ENCODE data around the gene SLC25A45. TPM values are rescaled to one million over a fixed set of nuclear protein-coding genes. Genes with fewer than 3 reads are reported as not detected.

Gene SLC25A45
- total RNA-seq, 1 experiment from 2014 or later, result 3.9 TPM

DNA sequence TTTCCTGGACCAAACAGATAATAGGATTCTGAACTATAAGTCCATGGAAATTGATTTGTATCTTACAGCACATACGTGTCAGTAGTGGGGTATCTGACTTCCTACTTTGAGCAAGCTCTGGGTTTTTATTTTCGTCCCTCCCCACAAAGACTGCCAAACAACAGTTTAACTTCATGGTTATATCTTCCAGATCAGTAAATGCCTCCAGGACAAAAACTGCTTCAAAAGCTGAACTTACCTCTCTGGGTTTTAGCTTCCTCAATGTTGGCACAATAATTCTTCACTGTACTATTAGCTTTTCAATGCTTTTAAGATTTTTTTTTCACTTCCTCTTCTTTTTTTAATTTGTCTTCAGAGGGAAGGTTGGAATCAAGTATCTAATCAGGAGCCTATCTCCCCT lies 53.0 kb downstream of the SLC25A45 start:
- BruUV-seq (replicated peaks), result no TSS peak
- Mint-ChIP-seq H3K4me3 (ENCODE audit: unreplicated experiment) (no peak overlapping the region), H3K36me3 (ENCODE audit: insufficient read depth, unreplicated experiment) (peaks cover 12% of the 10 kb centered on the region)

DNA sequence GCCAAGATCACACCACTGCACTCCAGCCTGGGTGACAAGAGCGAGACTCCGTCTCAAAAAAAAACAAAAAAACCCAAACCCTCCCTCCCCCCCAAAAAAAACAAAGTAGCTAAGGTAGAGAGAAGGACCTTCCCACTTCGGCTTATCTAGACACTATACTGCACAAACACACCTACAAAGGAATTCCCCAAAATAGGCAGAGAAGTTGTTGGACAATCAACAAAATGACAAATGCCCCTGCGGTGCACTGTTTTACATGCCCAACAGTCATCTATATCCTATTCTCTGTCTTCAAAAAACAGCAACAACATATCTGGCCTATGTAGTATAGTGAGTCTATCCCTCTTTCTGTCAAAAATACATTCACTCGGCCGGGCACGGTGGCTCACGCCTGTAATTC lies 55.4 kb downstream of the SLC25A45 start:
- H3K27ac Mint-ChIP-seq (ENCODE audit: low read depth, unreplicated experiment), result no peak overlapping the region
- H3K36me3 Mint-ChIP-seq (ENCODE audit: insufficient read depth, unreplicated experiment), result peaks cover 27% of the 10 kb centered on the region
- TF ChIP-seq, protein P1, sequence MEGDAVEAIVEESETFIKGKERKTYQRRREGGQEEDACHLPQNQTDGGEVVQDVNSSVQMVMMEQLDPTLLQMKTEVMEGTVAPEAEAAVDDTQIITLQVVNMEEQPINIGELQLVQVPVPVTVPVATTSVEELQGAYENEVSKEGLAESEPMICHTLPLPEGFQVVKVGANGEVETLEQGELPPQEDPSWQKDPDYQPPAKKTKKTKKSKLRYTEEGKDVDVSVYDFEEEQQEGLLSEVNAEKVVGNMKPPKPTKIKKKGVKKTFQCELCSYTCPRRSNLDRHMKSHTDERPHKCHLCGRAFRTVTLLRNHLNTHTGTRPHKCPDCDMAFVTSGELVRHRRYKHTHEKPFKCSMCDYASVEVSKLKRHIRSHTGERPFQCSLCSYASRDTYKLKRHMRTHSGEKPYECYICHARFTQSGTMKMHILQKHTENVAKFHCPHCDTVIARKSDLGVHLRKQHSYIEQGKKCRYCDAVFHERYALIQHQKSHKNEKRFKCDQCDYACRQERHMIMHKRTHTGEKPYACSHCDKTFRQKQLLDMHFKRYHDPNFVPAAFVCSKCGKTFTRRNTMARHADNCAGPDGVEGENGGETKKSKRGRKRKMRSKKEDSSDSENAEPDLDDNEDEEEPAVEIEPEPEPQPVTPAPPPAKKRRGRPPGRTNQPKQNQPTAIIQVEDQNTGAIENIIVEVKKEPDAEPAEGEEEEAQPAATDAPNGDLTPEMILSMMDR (IDR thresholded peaks at IDR 0.05; ENCODE audit: unreplicated experiment), result no peak
- no peaks in the 10 kb centered on the region for H3K27me3 Mint-ChIP-seq (ENCODE audit: insufficient read depth, unreplicated experiment)
- BruUV-seq (replicated peaks), result no TSS peak
- POLR2A ChIA-PET, result interaction anchor here (1.3 to 2.2 kb wide), 2 partner anchors 10 to 52 kb away, joined by 4 to 9 read pairs; no protein-coding TSS in a partner anchor
- H3K9me3 Mint-ChIP-seq (ENCODE audit: unreplicated experiment), result no peaks in the 10 kb centered on the region
- no peak overlapping the region for H3K4me3 Mint-ChIP-seq (ENCODE audit: unreplicated experiment)
- CTCF ChIA-PET, result interaction anchor here (0.9 to 11.0 kb wide), 3 partner anchors 10 to 52 kb away, joined by 3 to 273 read pairs (median 13); partner anchors contain the start of gene CDC42EP2
- DNase-seq (ENCODE audit: unreplicated experiment), result no peak
- intact Hi-C loops (cut with micrococcal nuclease), result no loop called here
- peaks cover 7% of the 10 kb centered on the region for H3K4me1 Mint-ChIP-seq (ENCODE audit: insufficient read depth, unreplicated experiment)

More for the DNA sequence above, 53.0 kb downstream of the SLC25A45 start:
- intact Hi-C loops (cut with micrococcal nuclease), result no loop called here
- H3K27me3 Mint-ChIP-seq (ENCODE audit: insufficient read depth, unreplicated experiment), result no peaks in the 10 kb centered on the region
- peak overlapping the region; percentile 75 for H3K27ac Mint-ChIP-seq (ENCODE audit: low read depth, unreplicated experiment)
- no peak for DNase-seq (ENCODE audit: unreplicated experiment)
- CTCF ChIA-PET, result interaction anchor here (0.6 to 11.0 kb wide), 31 partner anchors 9 to 452 kb away, joined by 3 to 273 read pairs (median 4); partner anchors contain the start of genes AP5B1, CDC42EP2, FRMD8 and POLA2
- TF ChIP-seq, protein P1 (IDR thresholded peaks at IDR 0.05; ENCODE audit: unreplicated experiment), result no peak
- no peaks in the 10 kb centered on the region for H3K9me3 Mint-ChIP-seq (ENCODE audit: unreplicated experiment)
- POLR2A ChIA-PET, result interaction anchor here (0.6 to 2.4 kb wide), 12 partner anchors 13 to 483 kb away, joined by 3 to 32 read pairs (median 4); partner anchors contain the start of genes CDC42EP2 and POLA2
- H3K4me1 Mint-ChIP-seq (ENCODE audit: insufficient read depth, unreplicated experiment), result peaks cover 9% of the 10 kb centered on the region

DNA sequence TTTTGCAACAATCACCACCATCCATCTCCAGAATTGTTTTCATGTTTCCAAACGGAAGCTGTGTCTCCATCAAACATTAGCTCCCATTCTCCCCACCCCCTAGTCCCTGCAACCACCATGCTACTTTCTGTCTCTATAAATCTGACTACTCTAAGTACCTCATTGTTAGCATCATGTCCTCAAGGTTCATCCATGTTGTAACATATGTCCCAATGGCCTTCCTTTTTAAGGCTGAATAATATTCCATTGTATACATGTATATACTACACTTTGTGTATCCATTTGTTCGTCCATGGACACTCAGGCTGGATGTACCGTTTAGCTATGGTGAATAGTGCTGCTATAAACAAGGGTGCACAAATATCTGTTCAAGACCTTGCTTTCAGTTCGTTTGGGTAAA lies 57.0 kb downstream of the SLC25A45 start:
- Mint-ChIP-seq H3K36me3 (ENCODE audit: insufficient read depth, unreplicated experiment) (peaks cover 43% of the 10 kb centered on the region), H3K27me3 (ENCODE audit: insufficient read depth, unreplicated experiment) (no peaks in the 10 kb centered on the region), H3K4me1 (ENCODE audit: insufficient read depth, unreplicated experiment) (peaks cover 7% of the 10 kb centered on the region), H3K9me3 (ENCODE audit: unreplicated experiment) (no peaks in the 10 kb centered on the region), H3K4me3 (ENCODE audit: unreplicated experiment) (no peak overlapping the region), H3K27ac (ENCODE audit: low read depth, unreplicated experiment) (no peak overlapping the region)
- DNase-seq (ENCODE audit: unreplicated experiment), result no peak
- intact Hi-C loops (cut with micrococcal nuclease), result no loop called here
- CTCF ChIA-PET, result interaction anchor here (0.7 to 11.0 kb wide), 4 partner anchors 9 to 214 kb away, joined by 3 to 273 read pairs (median 8); partner anchors contain the start of gene CDC42EP2
- POLR2A ChIA-PET, result interaction anchor here (0.6 to 2.2 kb wide), 4 partner anchors 9 to 64 kb away, joined by 3 to 9 read pairs (median 4); partner anchors contain the start of gene POLA2
- no TSS peak for BruUV-seq (replicated peaks)
- TF ChIP-seq, protein P1 (IDR thresholded peaks at IDR 0.05; ENCODE audit: unreplicated experiment), result no peak

Other genes with a start within 250 kb of the SLC25A45 start
- 74.9 and 99.8 TPM in 2 replicates for gene SYVN1, start 248.1 kb downstream of the SLC25A45 start, total RNA-seq (2022)
- not detected in 2 replicates for gene SPDYC, start 212.4 kb downstream of the SLC25A45 start, total RNA-seq (2022)
- 111 and 117 TPM in 2 replicates for gene CAPN1, start 200.7 kb downstream of the SLC25A45 start, total RNA-seq (2022)
- gene POLA2, start 120.7 kb downstream of the SLC25A45 start, total RNA-seq (2022), result 8.8 and 10.3 TPM in 2 replicates
- 24.5 and 35.0 TPM in 2 replicates for gene CDC42EP2, start 67.8 kb downstream of the SLC25A45 start, total RNA-seq (2022)
- gene DPF2, start 48.8 kb downstream of the SLC25A45 start, total RNA-seq (2022), result 83.9 and 86.6 TPM in 2 replicates
- 0.14 TPM in 1 of 2 replicates, not detected in the other for gene TIGD3, start 27.9 kb downstream of the SLC25A45 start, total RNA-seq (2022)
- gene FRMD8, start 4.0 kb upstream of the SLC25A45 start, total RNA-seq (2022), result 18.9 and 21.7 TPM in 2 replicates
- 1,026 and 1,292 TPM in 2 replicates for gene NEAT1, start 40.2 kb upstream of the SLC25A45 start, total RNA-seq (2022)
- 10,851 and 12,068 TPM in 2 replicates for gene MALAT1, start 116.4 kb upstream of the SLC25A45 start, total RNA-seq (2022)
- gene SCYL1, start 142.4 kb upstream of the SLC25A45 start, total RNA-seq (2022), result 70.9 and 75.5 TPM in 2 replicates
- gene LTBP3, start 175.7 kb upstream of the SLC25A45 start, total RNA-seq (2022), result 10.6 and 11.0 TPM in 2 replicates
- gene ZNRD2, start 187.8 kb upstream of the SLC25A45 start, total RNA-seq (2022), result 65.4 and 68.5 TPM in 2 replicates
- 16.7 and 21.6 TPM in 2 replicates for gene FAM89B, start 189.9 kb upstream of the SLC25A45 start, total RNA-seq (2022)
- gene EHBP1L1, start 193.4 kb upstream of the SLC25A45 start, total RNA-seq (2022), result 31.3 and 40.6 TPM in 2 replicates
- gene KCNK7, start 213.2 kb upstream of the SLC25A45 start, total RNA-seq (2022), result 0.25 TPM in 1 of 2 replicates, not detected in the other
- 35.2 and 39.7 TPM in 2 replicates for gene MAP3K11, start 231.6 kb upstream of the SLC25A45 start, total RNA-seq (2022)
- 40.9 and 45.8 TPM in 2 replicates for gene PCNX3, start 233.1 kb upstream of the SLC25A45 start, total RNA-seq (2022)